Epithelial cell of esophagus (primary cell): Measurements from ENCODE around the gene HAUS8.

Source experiments
- DNase-seq: peaks from one replicate; pipeline ENCODE4 v3.0.0; 2010; ENCODE audit warnings: low read depth
- H3K4me3 ChIP-seq: 2 replicates; pipeline ENCODE4 v1.5.1; 2011; ENCODE audit warnings: mild to moderate bottlenecking, low read length, control low read depth
- CTCF ChIP-seq: IDR thresholded peaks from 2 replicates; pipeline ENCODE4 v1.5.1; 2011; ENCODE audit warnings: low read depth, mild to moderate bottlenecking, low read length, control low read depth, inconsistent platforms; ENCODE audit not compliant: insufficient read depth; ENCODE audit errors: missing control alignments

Gene HAUS8

GRCh38 chr19:17078920-17079709, 3.9 kb upstream of the HAUS8 start:
- H3K4me3 ChIP-seq: peak overlapping the region; percentile 39
- DNase-seq: no peak
- TF ChIP-seq CTCF: no peak

- no peak for TF ChIP-seq CTCF
- DNase-seq: peak; percentile 41
- H3K4me3 ChIP-seq: no peak overlapping the region
Observed at GRCh38 chr19:17078036-17078919, 3.0 kb upstream of the HAUS8 start.

GRCh38 chr19:17077447-17078028, 2.3 kb upstream of the HAUS8 start:
- no peak for TF ChIP-seq CTCF
- DNase-seq: no peak
- peak overlapping the region; percentile 89 for H3K4me3 ChIP-seq

- TF ChIP-seq CTCF: no peak
- peak; percentile 32 for DNase-seq
- peak overlapping the region; percentile 89 for H3K4me3 ChIP-seq
Observed at GRCh38 chr19:17076543-17076991, 1.3 kb upstream of the HAUS8 start.

- H3K4me3 ChIP-seq: peak overlapping the region; percentile 89
- no peak for TF ChIP-seq CTCF
- DNase-seq: peak; percentile 27
Observed at GRCh38 chr19:17075864-17076542, 751 bp upstream of the HAUS8 start.

GRCh38 chr19:17074634-17075034, 618 bp downstream of the HAUS8 start:
- peak overlapping the region; percentile 88 for H3K4me3 ChIP-seq
- no peak for TF ChIP-seq CTCF
- no peak for DNase-seq
